ENCODE results near the gene KRTAP9-7. TPM values are rescaled to one million over a fixed set of nuclear protein-coding genes. Genes with fewer than 3 reads are reported as not detected.

Gene KRTAP9-7
- total RNA-seq, 1 experiment from 2014 or later: not detected

DNA sequence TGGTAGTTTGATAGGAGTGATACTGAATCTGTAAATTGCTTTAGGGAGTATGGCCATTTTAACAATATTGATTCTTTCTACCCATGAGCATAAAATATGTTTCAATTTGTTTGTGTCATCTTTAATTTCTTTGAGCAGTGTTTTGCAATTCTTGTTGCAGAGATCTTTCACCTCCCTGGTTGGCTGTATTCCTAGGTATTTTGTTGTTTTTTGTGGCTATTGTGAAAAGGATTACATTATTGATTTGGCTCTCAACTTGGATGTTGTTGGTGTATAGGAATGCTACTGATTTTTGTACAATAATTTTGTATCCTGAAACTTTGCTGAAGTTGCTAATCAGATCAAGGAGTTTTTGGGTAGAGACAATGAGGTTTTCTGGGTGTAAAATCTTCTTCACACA is 17.1 kb upstream of the KRTAP9-7 start:
- ATAC-seq: no peak
- no TSS peak for BruUV-seq (replicated peaks)
- in situ Hi-C loops (cut with HindIII; ENCODE audit: low pct_unique_long_range_greater_than_20kb, low sequenced_read_pairs): no loop called here

DNA sequence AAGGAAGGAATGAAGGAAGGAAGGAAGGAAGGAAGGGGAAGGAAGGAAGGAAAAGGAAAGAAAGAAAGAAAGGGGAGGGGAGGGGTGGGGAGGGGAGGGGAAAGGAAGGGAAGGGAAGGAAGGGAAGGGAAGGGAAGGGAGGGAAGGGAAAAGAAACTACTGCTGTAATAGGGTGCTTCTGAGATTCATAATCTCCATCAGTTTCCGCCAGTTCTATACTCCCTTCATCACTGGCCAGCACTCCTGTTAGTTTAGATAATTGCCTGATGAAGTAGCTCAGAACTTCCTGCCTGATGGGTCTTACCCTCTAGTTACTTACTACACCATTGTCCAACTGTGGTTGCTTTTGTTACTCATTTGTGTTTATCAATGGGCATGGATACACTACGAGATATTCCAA is 12.3 kb upstream of the KRTAP9-7 start:
- Histone ChIP-seq H3K4me3 (ENCODE audit: low read depth in 2 of 2, low read length in 2 of 2) (no peak overlapping the region), H3K27ac (ENCODE audit: low read length) (no peak overlapping the region), H3K4me1 (ENCODE audit: control insufficient read depth, insufficient read depth, low read length) (no peaks in the 10 kb centered on the region), H3K9me3 (ENCODE audit: control insufficient read depth, insufficient read depth, low read depth, low read length) (no peaks in the 10 kb centered on the region), H3K36me3 (ENCODE audit: control insufficient read depth, insufficient read depth, low read length) (no peaks in the 10 kb centered on the region), H3K27me3 (ENCODE audit: control insufficient read depth, insufficient read depth, low read length) (peaks cover 15% of the 10 kb centered on the region)
- ChIA-PET POLR2A (no interaction called here), CTCF (no interaction called here)
- intact Hi-C loops (cut with micrococcal nuclease; ENCODE audit: unreplicated experiment): no loop called here
- no TSS peak for BruUV-seq (replicated peaks)
- no peak for DNase-seq (ENCODE audit: low read depth, low spot score)
- in situ Hi-C loops (cut with HindIII; ENCODE audit: low pct_unique_long_range_greater_than_20kb, low sequenced_read_pairs): no loop called here
- ATAC-seq: no peak
- TF ChIP-seq, protein P1, sequence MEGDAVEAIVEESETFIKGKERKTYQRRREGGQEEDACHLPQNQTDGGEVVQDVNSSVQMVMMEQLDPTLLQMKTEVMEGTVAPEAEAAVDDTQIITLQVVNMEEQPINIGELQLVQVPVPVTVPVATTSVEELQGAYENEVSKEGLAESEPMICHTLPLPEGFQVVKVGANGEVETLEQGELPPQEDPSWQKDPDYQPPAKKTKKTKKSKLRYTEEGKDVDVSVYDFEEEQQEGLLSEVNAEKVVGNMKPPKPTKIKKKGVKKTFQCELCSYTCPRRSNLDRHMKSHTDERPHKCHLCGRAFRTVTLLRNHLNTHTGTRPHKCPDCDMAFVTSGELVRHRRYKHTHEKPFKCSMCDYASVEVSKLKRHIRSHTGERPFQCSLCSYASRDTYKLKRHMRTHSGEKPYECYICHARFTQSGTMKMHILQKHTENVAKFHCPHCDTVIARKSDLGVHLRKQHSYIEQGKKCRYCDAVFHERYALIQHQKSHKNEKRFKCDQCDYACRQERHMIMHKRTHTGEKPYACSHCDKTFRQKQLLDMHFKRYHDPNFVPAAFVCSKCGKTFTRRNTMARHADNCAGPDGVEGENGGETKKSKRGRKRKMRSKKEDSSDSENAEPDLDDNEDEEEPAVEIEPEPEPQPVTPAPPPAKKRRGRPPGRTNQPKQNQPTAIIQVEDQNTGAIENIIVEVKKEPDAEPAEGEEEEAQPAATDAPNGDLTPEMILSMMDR (IDR thresholded peaks at IDR 0.05): no peak
- TF ChIP-seq TCF7L2 (IDR thresholded peaks at IDR 0.05; ENCODE audit: low read depth, low read length) (no peak), SIN3A (IDR thresholded peaks at IDR 0.05; ENCODE audit: borderline replicate concordance, insufficient read depth, low read depth, low read length) (no peak), POLR2AphosphoS5 (IDR thresholded peaks at IDR 0.05; ENCODE audit: low read depth, low read length) (no peak)
- TF ChIP-seq, protein P2, sequence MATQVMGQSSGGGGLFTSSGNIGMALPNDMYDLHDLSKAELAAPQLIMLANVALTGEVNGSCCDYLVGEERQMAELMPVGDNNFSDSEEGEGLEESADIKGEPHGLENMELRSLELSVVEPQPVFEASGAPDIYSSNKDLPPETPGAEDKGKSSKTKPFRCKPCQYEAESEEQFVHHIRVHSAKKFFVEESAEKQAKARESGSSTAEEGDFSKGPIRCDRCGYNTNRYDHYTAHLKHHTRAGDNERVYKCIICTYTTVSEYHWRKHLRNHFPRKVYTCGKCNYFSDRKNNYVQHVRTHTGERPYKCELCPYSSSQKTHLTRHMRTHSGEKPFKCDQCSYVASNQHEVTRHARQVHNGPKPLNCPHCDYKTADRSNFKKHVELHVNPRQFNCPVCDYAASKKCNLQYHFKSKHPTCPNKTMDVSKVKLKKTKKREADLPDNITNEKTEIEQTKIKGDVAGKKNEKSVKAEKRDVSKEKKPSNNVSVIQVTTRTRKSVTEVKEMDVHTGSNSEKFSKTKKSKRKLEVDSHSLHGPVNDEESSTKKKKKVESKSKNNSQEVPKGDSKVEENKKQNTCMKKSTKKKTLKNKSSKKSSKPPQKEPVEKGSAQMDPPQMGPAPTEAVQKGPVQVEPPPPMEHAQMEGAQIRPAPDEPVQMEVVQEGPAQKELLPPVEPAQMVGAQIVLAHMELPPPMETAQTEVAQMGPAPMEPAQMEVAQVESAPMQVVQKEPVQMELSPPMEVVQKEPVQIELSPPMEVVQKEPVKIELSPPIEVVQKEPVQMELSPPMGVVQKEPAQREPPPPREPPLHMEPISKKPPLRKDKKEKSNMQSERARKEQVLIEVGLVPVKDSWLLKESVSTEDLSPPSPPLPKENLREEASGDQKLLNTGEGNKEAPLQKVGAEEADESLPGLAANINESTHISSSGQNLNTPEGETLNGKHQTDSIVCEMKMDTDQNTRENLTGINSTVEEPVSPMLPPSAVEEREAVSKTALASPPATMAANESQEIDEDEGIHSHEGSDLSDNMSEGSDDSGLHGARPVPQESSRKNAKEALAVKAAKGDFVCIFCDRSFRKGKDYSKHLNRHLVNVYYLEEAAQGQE (IDR thresholded peaks at IDR 0.05; ENCODE audit: insufficient read depth in 1 of 2, low read depth in 2 of 2, low read length in 1 of 2): no peak

More for the DNA sequence above, 17.1 kb upstream of the KRTAP9-7 start:
- H3K36me3 ChIP-seq (ENCODE audit: control insufficient read depth, insufficient read depth, low read length): no peaks in the 10 kb centered on the region
- POLR2A ChIA-PET: no interaction called here
- no peak for DNase-seq (ENCODE audit: low read depth, low spot score)
- CTCF ChIA-PET: no interaction called here
- H3K27me3 ChIP-seq (ENCODE audit: control insufficient read depth, insufficient read depth, low read length): peaks cover 18% of the 10 kb centered on the region
- no peak overlapping the region for H3K27ac ChIP-seq (ENCODE audit: low read length)
- TF ChIP-seq, protein P1 (IDR thresholded peaks at IDR 0.05): no peak
- TF ChIP-seq, protein P2 (IDR thresholded peaks at IDR 0.05; ENCODE audit: insufficient read depth in 1 of 2, low read depth in 2 of 2, low read length in 1 of 2): no peak
- TF ChIP-seq TCF7L2 (IDR thresholded peaks at IDR 0.05; ENCODE audit: low read depth, low read length): no peak
- H3K9me3 ChIP-seq (ENCODE audit: control insufficient read depth, insufficient read depth, low read depth, low read length): no peaks in the 10 kb centered on the region
- no peak overlapping the region for H3K4me3 ChIP-seq (ENCODE audit: low read depth in 2 of 2, low read length in 2 of 2)
- no peaks in the 10 kb centered on the region for H3K4me1 ChIP-seq (ENCODE audit: control insufficient read depth, insufficient read depth, low read length)
- intact Hi-C loops (cut with micrococcal nuclease; ENCODE audit: unreplicated experiment): no loop called here
